PC-9 (cell line): ENCODE results near the gene NT5M. TPM values are rescaled to one million over a fixed set of nuclear protein-coding genes. Genes with fewer than 3 reads are reported as not detected.
A peak's percentile ranks its signal among the peaks of the same experiment; 100 is the strongest.
"Not testable (repeated sequence)": the region's sequence is repeated elsewhere in the genome, so short reads cannot be mapped to it uniquely, and the experiment has no call there.

Experiments used
- BruUV-seq: library from RNA; stranded (reverse); fragments of 400-500 nt; replicated peaks from 2 replicates; lab custom pipeline; 2021; lab: Mats Ljungman, UMichigan
- CTCF ChIA-PET: fragments of 300-600 bp; sonication (Branson Sonifier 250); formaldehyde crosslinking; loops from one replicate; lab custom pipeline; 2022; ENCODE audit warnings: antibody characterized with exemption; lab: Charles Lee
- POLR2A ChIA-PET: fragments of 300-600 bp; sonication (Branson Sonifier 250); formaldehyde crosslinking; loops from one replicate; lab custom pipeline; 2022; ENCODE audit warnings: antibody characterized with exemption; ENCODE audit not compliant: unreplicated experiment; lab: Charles Lee
- DNase-seq, 2 experiments: peaks; one replicate each; pipeline versions ENCODE4 v3.0.0 to v3.0.0-alpha.2; 2015 to 2022; ENCODE audit warnings: mixed read lengths in 1 of 2
- H2AFZ ChIP-seq: fragments of 200-600 bp; sonication (generic); 2 replicates; pipeline ENCODE4 v1.8.1; 2017; ENCODE audit warnings: antibody characterized with exemption
- H3F3A ChIP-seq: fragments of 200-600 bp; sonication (generic); 2 replicates; pipeline ENCODE4 v1.8.1; 2017; ENCODE audit warnings: antibody characterized with exemption, mild to moderate bottlenecking, low read depth; ENCODE audit not compliant: insufficient read depth
- H3K27ac ChIP-seq: fragments of 200-600 bp; sonication (generic); 2 replicates; pipeline ENCODE4 v1.6.1; 2016; ENCODE audit warnings: mixed run types
- H3K27me3 ChIP-seq: fragments of 200-600 bp; sonication (generic); 2 replicates; pipeline ENCODE4 v1.6.1; 2016; ENCODE audit warnings: low read depth, mixed run types; ENCODE audit not compliant: insufficient read depth
- H3K36me3 ChIP-seq: fragments of 200-600 bp; sonication (generic); 2 replicates; pipeline ENCODE4 v1.6.1; 2016; ENCODE audit warnings: low read depth, mixed run types
- H3K4me1 ChIP-seq: fragments of 200-600 bp; sonication (generic); replicated peaks from 2 replicates; pipeline ENCODE4 v1.6.1; 2016; ENCODE audit warnings: mixed run types; ENCODE audit not compliant: insufficient read depth
- H3K4me2 ChIP-seq: fragments of 200-600 bp; sonication (generic); 2 replicates; pipeline ENCODE4 v1.6.1; 2017; ENCODE audit warnings: mixed run types
- H3K4me3 ChIP-seq: fragments of 200-600 bp; sonication (generic); 2 replicates; pipeline ENCODE4 v1.6.1; 2016; ENCODE audit warnings: mixed run types
- H3K79me2 ChIP-seq: fragments of 200-600 bp; sonication (generic); 2 replicates; pipeline ENCODE4 v1.6.1; 2017; ENCODE audit warnings: low read depth, mixed run types
- H3K9me2 ChIP-seq: fragments of 200-600 bp; sonication (generic); 2 replicates; pipeline ENCODE4 v1.8.1; 2017; ENCODE audit warnings: mild to moderate bottlenecking; ENCODE audit not compliant: insufficient read depth
- H3K9me3 ChIP-seq: fragments of 200-600 bp; sonication (generic); 2 replicates; pipeline ENCODE4 v1.8.1; 2016; ENCODE audit warnings: low read depth; ENCODE audit not compliant: insufficient read depth
- H4K20me1 ChIP-seq: fragments of 200-600 bp; sonication (generic); 2 replicates; pipeline ENCODE4 v1.8.1; 2017; ENCODE audit not compliant: insufficient read depth
- EZH2 ChIP-seq: fragments of 200-600 bp; sonication (generic); IDR thresholded peaks from 2 replicates; pipeline ENCODE4 v1.8.0; 2017; ENCODE audit warnings: antibody characterized with exemption, low read depth
- intact Hi-C: fragments of 100-400 bp; cut with micrococcal nuclease; formaldehyde crosslinking; loops from one replicate; pipeline ENCODE4 v1.10.0; 2022; ENCODE audit not compliant: unreplicated experiment
- total RNA-seq: library from RNA; stranded (reverse); gene quantifications from 2 replicates; pipeline ENCODE4 v1.2.3, GENCODE V29; 2021
- TF ChIP-seq, protein P1 (sequence below): fragments of 200-600 bp; sonication (generic); conservative IDR thresholded peaks from 2 replicates; pipeline ENCODE4 v1.6.1; 2017; ENCODE audit warnings: mixed run types, antibody characterized with exemption, mild to moderate bottlenecking, moderate library complexity

NT5M gene
- total RNA-seq, 1 experiment from 2014 or later: 6.2 TPM

DNA sequence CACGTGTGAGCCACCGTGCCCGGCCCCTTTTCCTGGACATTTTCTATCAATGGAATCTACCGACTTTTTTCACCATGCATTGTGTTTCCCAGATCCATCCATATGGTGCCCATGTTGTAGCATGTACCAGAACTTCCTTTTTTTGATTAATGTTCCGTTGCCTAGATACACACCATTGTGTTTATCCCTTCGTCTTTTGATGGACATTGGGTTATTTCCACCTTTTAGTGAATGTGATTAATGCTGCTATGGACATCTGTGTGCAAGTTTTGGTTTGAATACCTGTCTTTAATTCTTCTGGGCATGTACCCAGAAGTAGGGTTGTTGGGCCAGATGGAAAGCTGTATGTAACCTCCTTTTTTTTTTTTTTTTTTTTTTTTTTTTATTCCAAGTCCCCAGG is 79.8 kb downstream of the NT5M start:
- Histone ChIP-seq H3F3A (peaks cover 12% of the 10 kb centered on the region; the same call in 1 of the 2 replicates), H3K4me1 (peaks cover 18% of the 10 kb centered on the region), H3K36me3 (no peaks in the 10 kb centered on the region), H3K27ac (no peak overlapping the region), H2AFZ (no peak overlapping the region), H3K9me2 (no peaks in the 10 kb centered on the region), H3K79me2 (no peaks in the 10 kb centered on the region), H3K4me3 (no peak overlapping the region), H3K9me3 (no peaks in the 10 kb centered on the region), H3K4me2 (no peak overlapping the region), H3K27me3 (peaks cover 43% of the 10 kb centered on the region), H4K20me1 (no peaks in the 10 kb centered on the region)
- BruUV-seq: no TSS peak
- no peak for TF ChIP-seq EZH2
- TF ChIP-seq, protein P1, sequence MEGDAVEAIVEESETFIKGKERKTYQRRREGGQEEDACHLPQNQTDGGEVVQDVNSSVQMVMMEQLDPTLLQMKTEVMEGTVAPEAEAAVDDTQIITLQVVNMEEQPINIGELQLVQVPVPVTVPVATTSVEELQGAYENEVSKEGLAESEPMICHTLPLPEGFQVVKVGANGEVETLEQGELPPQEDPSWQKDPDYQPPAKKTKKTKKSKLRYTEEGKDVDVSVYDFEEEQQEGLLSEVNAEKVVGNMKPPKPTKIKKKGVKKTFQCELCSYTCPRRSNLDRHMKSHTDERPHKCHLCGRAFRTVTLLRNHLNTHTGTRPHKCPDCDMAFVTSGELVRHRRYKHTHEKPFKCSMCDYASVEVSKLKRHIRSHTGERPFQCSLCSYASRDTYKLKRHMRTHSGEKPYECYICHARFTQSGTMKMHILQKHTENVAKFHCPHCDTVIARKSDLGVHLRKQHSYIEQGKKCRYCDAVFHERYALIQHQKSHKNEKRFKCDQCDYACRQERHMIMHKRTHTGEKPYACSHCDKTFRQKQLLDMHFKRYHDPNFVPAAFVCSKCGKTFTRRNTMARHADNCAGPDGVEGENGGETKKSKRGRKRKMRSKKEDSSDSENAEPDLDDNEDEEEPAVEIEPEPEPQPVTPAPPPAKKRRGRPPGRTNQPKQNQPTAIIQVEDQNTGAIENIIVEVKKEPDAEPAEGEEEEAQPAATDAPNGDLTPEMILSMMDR: no peak
- ChIA-PET POLR2A (no interaction called here), CTCF (no interaction called here)
- no peak for DNase-seq
- intact Hi-C loops: no loop called here

DNA sequence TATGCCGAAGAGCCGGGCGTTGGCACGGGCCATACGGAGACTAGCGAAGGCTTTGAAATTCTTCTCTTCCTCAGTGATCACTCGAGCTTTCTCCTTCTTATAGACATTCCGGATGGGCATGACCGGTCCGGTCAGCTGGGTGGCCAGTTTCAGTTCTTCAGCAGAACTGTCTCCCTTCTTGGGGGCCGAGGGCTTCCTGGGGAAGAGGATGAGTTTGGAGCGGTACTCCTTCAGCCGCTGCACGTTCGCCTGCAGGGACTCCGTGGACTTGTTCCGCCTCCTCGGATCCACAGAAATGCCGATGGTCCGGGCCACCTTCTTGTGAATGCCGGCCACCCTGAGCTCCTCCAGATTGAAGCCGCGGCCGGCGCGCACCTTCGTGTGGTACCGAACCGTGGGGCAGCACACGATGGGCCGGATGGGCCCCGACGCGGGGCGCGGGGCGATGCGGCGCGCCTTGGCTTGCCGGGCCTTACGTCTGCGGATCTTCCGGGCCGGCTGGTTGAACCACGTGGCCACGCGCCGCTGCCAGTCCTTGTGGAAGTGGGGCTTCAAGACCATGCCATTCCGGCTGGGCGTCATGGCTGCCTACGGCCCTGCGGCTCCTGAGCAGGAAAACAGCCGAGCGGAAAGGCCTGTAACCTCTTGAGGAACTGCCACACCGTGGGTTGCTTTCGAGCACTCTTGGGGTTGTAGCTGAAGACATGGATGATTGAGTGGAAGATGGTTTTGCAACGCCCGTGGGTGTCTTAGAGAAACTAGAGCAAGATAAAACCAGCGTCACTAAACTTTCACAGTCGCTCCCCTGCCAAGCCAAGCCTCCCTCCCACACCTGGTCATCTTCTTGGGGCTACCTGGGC is 80.5 kb downstream of the NT5M start:
- Histone ChIP-seq H3F3A (peaks cover 17% of the 10 kb centered on the region; the same call in 1 of the 2 replicates), H3K27me3 (peaks cover 43% of the 10 kb centered on the region), H3K4me1 (peaks cover 21% of the 10 kb centered on the region)
- H3K36me3 ChIP-seq, H4K20me1 ChIP-seq, H3K27ac ChIP-seq, H2AFZ ChIP-seq, H3K79me2 ChIP-seq, CTCF ChIA-PET, intact Hi-C loops, H3K9me2 ChIP-seq, H3K9me3 ChIP-seq, H3K4me3 ChIP-seq, POLR2A ChIA-PET, H3K4me2 ChIP-seq, DNase-seq: not testable (repeated sequence)
- TSS peak; percentile 100 for BruUV-seq

DNA sequence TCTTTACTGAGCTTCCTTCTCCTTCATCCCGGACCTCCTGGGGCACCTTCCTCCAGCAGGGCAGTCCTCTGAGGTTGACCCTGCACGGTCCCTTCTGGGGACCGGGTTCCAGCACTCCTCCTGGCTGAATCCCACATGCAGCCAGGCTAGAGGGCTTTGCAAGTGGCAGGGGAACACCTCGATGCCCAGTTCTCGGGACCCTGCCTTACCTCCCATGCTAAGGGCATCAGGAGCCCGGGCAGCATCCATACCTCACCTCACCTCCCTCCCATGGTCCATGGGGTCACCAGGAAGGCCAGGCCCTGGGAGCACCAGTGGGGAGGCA is 81.1 kb downstream of the NT5M start:
- Histone ChIP-seq H3K4me1 (peaks cover 21% of the 10 kb centered on the region), H3K4me3 (no peak overlapping the region), H3K27me3 (peaks cover 38% of the 10 kb centered on the region), H3K9me2 (no peaks in the 10 kb centered on the region), H3K79me2 (no peaks in the 10 kb centered on the region), H4K20me1 (no peaks in the 10 kb centered on the region), H3K36me3 (no peaks in the 10 kb centered on the region), H2AFZ (no peak overlapping the region), H3K27ac (no peak overlapping the region), H3F3A (peaks cover 17% of the 10 kb centered on the region; the same call in 1 of the 2 replicates), H3K4me2 (no peak overlapping the region), H3K9me3 (no peaks in the 10 kb centered on the region)
- ChIA-PET CTCF (no interaction called here), POLR2A (no interaction called here)
- intact Hi-C loops: no loop called here
- no peak for TF ChIP-seq EZH2
- TF ChIP-seq, protein P1: no peak
- DNase-seq: no peak
- BruUV-seq: no TSS peak
